Testis (tissue), 3 donors: Measurements from ENCODE around the gene XPNPEP1. TPM values are rescaled to one million over a fixed set of nuclear protein-coding genes. Genes with fewer than 3 reads are reported as not detected.

Source experiments
- DNase-seq: peaks from one replicate; pipeline ENCODE4 v3.0.0-alpha.2; 2019
- H3K27ac ChIP-seq, 2 donors: fragments of 200-600 bp; sonication (generic); one replicate each; pipeline ENCODE4 v1.5.1; 2019
- H3K27me3 ChIP-seq: fragments of 200-600 bp; sonication (generic); one replicate; pipeline ENCODE4 v1.5.1; 2019
- H3K36me3 ChIP-seq: fragments of 200-600 bp; sonication (generic); one replicate; pipeline ENCODE4 v1.5.1; 2017; ENCODE audit warnings: low read depth; ENCODE audit errors: missing control alignments
- H3K4me1 ChIP-seq: fragments of 200-600 bp; sonication (generic); one replicate; pipeline ENCODE4 v1.5.1; 2019
- H3K4me3 ChIP-seq, 2 donors: fragments of 200-600 bp; sonication (generic); one replicate each; pipeline ENCODE4 v1.5.1; 2017 to 2019
- H3K9me3 ChIP-seq: fragments of 200-600 bp; sonication (generic); one replicate; pipeline ENCODE4 v1.5.1; 2017
- POLR2A ChIP-seq: fragments of 450-650 bp; IDR thresholded peaks from one replicate; pipeline ENCODE4 v1.6.1; 2017; ENCODE audit warnings: antibody characterized with exemption, mild to moderate bottlenecking, moderate library complexity
- WGBS, 2 donors: methylation state at CpG; one replicate each; pipeline ENCODE4 v1.1.5; 2018; 5-methylcytosine and 5-hydroxymethylcytosine counted together
- intact Hi-C: fragments of 100-400 bp; cut with DNase I; formaldehyde crosslinking; loops from one replicate; pipeline ENCODE4 v1.15.1; 2023; ENCODE audit warnings: low total_unique reads
- polyA plus RNA-seq: library from polyadenylated mRNA; stranded (reverse); fragments of 350-450 nt; fragmentation: Illumina TruSeq; extraction: RNeasy Lipid Tissue Mini Kit (QIAGEN cat#74804); gene quantifications from one replicate; pipeline ENCODE4 v1.2.3, GENCODE V29; 2014; ENCODE audit warnings: low read depth, low replicate concordance; ENCODE audit not compliant: insufficient read depth
- total RNA-seq, 2 donors: library from RNA; depleted of rRNA; stranded (reverse); fragments of >200 nt; gene quantifications; one replicate each; pipeline ENCODE4 v1.2.3, GENCODE V29; 2016
- TF ChIP-seq, protein P1 (sequence below), 3 experiments: fragments of 450-650 bp in 2 of 3; fragments of 200-600 bp in 1 of 3; sonication (generic) in 1 of 3; IDR thresholded peaks; one replicate each; pipeline ENCODE4 v1.5.1; 2016 to 2019; ENCODE audit warnings: antibody characterized with exemption in 3 of 3, mild to moderate bottlenecking in 2 of 3, moderate library complexity in 1 of 3

The XPNPEP1 gene
- total and polyA plus RNA-seq, 3 donors from 2014 or later: 55.5 to 118 (median 90.2) TPM

DNA sequence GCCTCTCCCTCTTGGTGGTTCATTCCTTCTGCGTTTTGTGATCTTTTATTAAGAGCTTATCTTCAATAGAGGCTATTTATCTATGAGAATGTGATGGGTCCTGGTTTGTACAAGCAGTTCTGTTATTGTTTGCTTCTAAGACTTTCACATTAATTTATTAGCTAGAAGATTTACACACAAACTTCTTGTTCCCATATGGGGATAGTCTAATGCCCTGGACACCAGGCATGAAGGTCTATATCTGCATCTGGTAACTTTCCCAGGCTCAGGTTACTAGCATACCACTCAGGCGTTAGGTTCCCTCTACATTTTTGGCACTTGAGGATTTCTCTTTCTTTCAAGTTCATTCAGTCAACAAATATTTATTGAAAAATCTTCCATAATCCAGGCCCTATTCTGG is 7.7 kb downstream of the XPNPEP1 start:
- WGBS, 2 donors: 57 to 60% methylated on average over 2 of the region's 2 CpGs
- intact Hi-C loops: no loop called here
- H3K36me3 ChIP-seq: no peaks in the 10 kb centered on the region
- peak overlapping the region in 1 of 2 donors; percentile 11 for H3K27ac ChIP-seq
- DNase-seq: no peak
- no peak overlapping the region for H3K4me3 ChIP-seq
- H3K27me3 ChIP-seq: no peaks in the 10 kb centered on the region
- H3K9me3 ChIP-seq: no peaks in the 10 kb centered on the region
- no peaks in the 10 kb centered on the region for H3K4me1 ChIP-seq
- no peak for TF ChIP-seq POLR2A
- TF ChIP-seq, protein P1, sequence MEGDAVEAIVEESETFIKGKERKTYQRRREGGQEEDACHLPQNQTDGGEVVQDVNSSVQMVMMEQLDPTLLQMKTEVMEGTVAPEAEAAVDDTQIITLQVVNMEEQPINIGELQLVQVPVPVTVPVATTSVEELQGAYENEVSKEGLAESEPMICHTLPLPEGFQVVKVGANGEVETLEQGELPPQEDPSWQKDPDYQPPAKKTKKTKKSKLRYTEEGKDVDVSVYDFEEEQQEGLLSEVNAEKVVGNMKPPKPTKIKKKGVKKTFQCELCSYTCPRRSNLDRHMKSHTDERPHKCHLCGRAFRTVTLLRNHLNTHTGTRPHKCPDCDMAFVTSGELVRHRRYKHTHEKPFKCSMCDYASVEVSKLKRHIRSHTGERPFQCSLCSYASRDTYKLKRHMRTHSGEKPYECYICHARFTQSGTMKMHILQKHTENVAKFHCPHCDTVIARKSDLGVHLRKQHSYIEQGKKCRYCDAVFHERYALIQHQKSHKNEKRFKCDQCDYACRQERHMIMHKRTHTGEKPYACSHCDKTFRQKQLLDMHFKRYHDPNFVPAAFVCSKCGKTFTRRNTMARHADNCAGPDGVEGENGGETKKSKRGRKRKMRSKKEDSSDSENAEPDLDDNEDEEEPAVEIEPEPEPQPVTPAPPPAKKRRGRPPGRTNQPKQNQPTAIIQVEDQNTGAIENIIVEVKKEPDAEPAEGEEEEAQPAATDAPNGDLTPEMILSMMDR (IDR thresholded peaks at IDR 0.05): no peak

DNA sequence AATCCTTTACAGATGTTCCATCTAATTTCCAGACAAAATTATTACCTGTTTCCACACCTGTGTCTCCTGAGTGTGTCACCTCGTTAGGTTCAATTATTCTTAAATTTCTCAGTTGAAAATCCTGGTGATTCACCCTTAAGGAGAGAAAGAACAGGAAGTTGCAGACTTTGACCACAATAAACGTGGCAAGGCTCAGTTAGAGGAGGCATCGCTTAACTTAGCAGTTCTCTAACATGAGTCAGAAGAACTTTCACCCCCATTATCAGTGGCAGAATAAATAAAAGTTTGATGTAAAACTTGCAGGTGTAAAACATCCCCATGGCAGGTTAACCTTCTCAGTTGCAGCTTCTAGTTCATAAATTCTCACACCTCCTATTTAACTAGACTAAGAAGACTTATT is 8.3 kb downstream of the XPNPEP1 start:
- Histone ChIP-seq H3K4me3 (no peak overlapping the region), H3K27ac (peak overlapping the region in 1 of 2 donors; percentile 11), H3K4me1 (no peaks in the 10 kb centered on the region), H3K9me3 (no peaks in the 10 kb centered on the region), H3K36me3 (no peaks in the 10 kb centered on the region), H3K27me3 (no peaks in the 10 kb centered on the region)
- no peak for TF ChIP-seq POLR2A
- TF ChIP-seq, protein P1 (IDR thresholded peaks at IDR 0.05): no peak
- intact Hi-C loops: no loop called here
- 43 to 59% methylated on average over 3 of the region's 3 CpGs for WGBS, 2 donors
- DNase-seq: no peak

DNA sequence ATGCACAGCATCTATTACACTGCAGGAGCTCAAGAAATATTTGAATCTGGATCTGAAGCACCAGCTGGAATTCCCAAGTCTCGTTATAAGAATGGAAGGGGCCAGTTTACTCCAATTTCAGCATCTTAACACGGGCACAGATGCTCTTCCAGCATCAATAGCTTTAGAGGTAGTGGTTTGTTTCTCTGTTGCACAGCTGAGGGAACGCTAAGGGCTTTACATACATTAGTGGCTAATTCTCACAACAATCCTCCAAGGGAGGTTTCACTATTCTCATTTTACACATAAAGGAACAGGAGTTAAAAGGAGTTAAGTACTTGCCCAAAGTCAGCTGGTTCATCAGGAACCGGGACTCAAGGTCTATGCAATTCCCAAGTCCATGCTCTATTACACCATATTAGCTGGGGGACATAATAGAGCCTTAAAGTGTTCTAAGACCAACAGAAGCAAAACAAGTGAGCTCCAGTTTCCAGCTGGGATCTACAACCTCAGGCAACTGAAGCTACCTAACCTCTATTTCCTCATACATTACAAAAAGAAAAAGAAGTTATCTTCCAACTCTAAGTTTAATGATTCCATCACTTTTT is 9.9 kb downstream of the XPNPEP1 start:
- no peaks in the 10 kb centered on the region for H3K9me3 ChIP-seq
- no peaks in the 10 kb centered on the region for H3K4me1 ChIP-seq
- no peaks in the 10 kb centered on the region for H3K36me3 ChIP-seq
- 69 to 83% methylated on average over 4 of the region's 4 CpGs for WGBS, 2 donors
- no peaks in the 10 kb centered on the region for H3K27me3 ChIP-seq
- TF ChIP-seq, protein P1 (IDR thresholded peaks at IDR 0.05): no peak
- no peak overlapping the region for H3K27ac ChIP-seq
- DNase-seq: no peak
- intact Hi-C loops: no loop called here
- no peak overlapping the region for H3K4me3 ChIP-seq

DNA sequence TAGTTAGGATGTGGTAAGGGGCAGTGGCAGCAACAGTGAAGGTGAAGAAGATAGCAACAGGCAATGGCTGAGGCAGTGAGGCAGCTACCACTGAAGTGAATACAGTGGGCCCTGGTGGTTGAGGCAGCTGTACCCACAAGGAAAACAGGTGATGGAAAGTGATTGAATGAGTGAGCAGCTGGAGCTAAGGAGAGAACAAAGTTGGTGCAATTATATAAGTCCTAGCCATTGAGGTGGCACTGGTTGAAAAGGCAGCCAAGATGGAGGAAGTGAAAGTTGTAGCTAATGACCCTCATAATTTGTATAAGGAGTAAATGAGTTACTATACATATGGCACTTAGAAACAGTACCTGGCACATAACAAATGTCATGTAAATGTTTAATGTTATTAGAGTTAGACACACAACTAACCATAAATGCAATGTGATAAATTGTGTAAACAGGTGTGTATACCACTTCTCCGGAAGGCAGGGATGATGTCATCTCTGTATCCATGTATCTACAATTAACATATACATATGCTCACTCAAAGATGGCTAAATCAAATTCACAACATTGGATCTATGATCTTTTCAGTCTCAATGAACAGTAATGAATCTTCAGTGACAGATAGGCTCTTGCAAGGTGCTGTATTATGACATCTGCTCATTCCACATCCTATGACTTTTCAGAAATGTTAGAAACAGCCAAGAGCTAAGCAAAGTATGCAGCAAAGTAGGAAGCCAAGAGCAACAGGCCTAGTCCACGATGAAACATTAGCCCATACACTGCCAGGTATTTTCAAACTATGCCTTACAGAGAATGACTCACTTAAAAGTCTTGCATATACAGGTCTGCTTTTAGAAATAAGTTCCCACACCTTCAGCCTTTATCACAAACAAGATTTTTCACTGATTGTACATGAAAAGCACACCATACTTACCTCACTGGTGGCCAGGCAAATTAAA is 10.7 kb downstream of the XPNPEP1 start:
- no peaks in the 10 kb centered on the region for H3K4me1 ChIP-seq
- DNase-seq: no peak
- no peak for TF ChIP-seq POLR2A
- TF ChIP-seq, protein P1 (IDR thresholded peaks at IDR 0.05): no peak

More for the DNA sequence above, 10.7 kb downstream of the XPNPEP1 start:
- Histone ChIP-seq H3K4me3 (no peak overlapping the region), H3K27me3 (no peaks in the 10 kb centered on the region), H3K27ac (no peak overlapping the region), H3K36me3 (no peaks in the 10 kb centered on the region), H3K9me3 (no peaks in the 10 kb centered on the region)
- intact Hi-C loops: no loop called here
- 82 to 83% methylated on average over 2 of the region's 2 CpGs for WGBS, 2 donors
